ENCODE measurements around the gene GCAT. TPM values are rescaled to one million over a fixed set of nuclear protein-coding genes. Genes with fewer than 3 reads are reported as not detected.

The GCAT gene
- polyA plus RNA-seq, 1 donor (not counting 4 experiments of a cell fraction or from before 2014, with no cell fraction given): 8.4 TPM

DNA sequence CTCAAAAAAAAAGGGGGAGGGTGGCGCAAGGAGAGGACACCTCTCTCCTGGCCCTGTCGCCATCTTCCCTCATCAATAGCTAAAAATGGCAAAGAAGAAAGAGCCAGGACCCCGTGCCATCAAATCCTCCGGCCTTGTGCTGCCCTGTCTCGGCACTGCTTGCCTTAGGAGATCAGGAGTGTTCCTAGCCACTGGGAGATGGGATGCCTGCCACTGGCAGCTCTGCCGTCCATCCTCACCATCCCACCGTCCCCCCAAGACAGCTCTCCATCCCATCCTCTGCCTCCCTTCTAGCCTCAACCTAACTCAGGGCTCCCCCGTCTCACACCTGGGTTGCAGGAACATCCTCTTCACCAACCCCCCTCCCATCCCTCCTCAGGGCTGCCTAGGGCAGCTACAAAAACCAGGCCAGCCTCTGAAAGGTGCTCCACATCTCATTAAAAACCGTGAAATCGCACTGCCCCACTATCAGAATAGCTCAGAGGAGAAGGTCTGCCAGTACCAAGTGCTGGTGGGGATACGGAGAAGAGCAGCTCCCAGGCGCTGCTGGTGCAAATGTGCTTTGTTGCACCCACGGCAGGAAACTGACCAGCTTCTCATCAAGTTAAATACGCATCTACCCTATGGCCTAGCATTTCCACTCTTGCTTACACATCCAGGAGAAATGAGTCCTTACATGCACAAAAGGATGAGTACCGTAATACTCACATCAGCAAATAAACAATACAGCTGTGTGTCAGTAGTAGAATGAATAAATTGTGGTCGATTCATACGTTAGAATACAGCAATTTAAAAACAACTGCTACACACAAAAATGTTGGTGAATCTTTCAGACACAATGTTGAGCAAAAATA, 31.7 kb upstream of the GCAT start:
- peak; percentile 96 for FAIRE-seq
- H3K9me3 ChIP-seq (ENCODE audit: control insufficient read depth, low read depth, low read length): no peaks in the 10 kb centered on the region
- peak overlapping the region; percentile 73 for H3K4me2 ChIP-seq (ENCODE audit: control insufficient read depth, extremely low read depth, insufficient read depth, low read depth, low read length)
- no peak overlapping the region for H2AFZ ChIP-seq (ENCODE audit: control insufficient read depth, low read length)
- H3K36me3 ChIP-seq (ENCODE audit: control insufficient read depth in 2 of 2, extremely low read depth in 1 of 2, insufficient read depth in 2 of 2, low read length in 2 of 2): peaks cover 6 to 27% of the 10 kb centered on the region in 2 experiments
- no peaks in the 10 kb centered on the region for H3K9me1 ChIP-seq (ENCODE audit: control insufficient read depth, extremely low read depth, insufficient read depth, low read length)
- peak overlapping the region; percentile 97 for H3K27ac ChIP-seq (ENCODE audit: control insufficient read depth, insufficient read depth, low read length)
- peaks cover 28% of the 10 kb centered on the region for H3K4me1 ChIP-seq (ENCODE audit: control insufficient read depth, extremely low read depth, insufficient read depth, low read length)
- H3K79me2 ChIP-seq (ENCODE audit: control insufficient read depth, insufficient read depth, low read length): no peaks in the 10 kb centered on the region
- no peaks in the 10 kb centered on the region for H3K27me3 ChIP-seq (ENCODE audit: control insufficient read depth, extremely low read depth, insufficient read depth, low read length)
- no peak for TF ChIP-seq EZH2 (IDR thresholded peaks at IDR 0.05; ENCODE audit: low read length)
- TF ChIP-seq, protein P1, sequence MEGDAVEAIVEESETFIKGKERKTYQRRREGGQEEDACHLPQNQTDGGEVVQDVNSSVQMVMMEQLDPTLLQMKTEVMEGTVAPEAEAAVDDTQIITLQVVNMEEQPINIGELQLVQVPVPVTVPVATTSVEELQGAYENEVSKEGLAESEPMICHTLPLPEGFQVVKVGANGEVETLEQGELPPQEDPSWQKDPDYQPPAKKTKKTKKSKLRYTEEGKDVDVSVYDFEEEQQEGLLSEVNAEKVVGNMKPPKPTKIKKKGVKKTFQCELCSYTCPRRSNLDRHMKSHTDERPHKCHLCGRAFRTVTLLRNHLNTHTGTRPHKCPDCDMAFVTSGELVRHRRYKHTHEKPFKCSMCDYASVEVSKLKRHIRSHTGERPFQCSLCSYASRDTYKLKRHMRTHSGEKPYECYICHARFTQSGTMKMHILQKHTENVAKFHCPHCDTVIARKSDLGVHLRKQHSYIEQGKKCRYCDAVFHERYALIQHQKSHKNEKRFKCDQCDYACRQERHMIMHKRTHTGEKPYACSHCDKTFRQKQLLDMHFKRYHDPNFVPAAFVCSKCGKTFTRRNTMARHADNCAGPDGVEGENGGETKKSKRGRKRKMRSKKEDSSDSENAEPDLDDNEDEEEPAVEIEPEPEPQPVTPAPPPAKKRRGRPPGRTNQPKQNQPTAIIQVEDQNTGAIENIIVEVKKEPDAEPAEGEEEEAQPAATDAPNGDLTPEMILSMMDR (optimal IDR thresholded peaks at IDR 0.05 in 1 of 3, IDR thresholded peaks at IDR 0.05 in 1 of 3, conservative IDR thresholded peaks at IDR 0.05 in 1 of 3; ENCODE audit: extremely low read depth in 1 of 3, insufficient read depth in 2 of 3, low read length in 3 of 3): no peak
- peak overlapping the region; percentile 80 for H3K9ac ChIP-seq (ENCODE audit: control insufficient read depth, extremely low read depth, insufficient read depth, low read length)
- dilution Hi-C loops (cut with MboI; ENCODE audit: extremely low pct_ligation_motif_present, low sequenced_read_pairs): no loop called here
- peak overlapping the region in 1 of 3 experiments; percentile 28 for H3K4me3 ChIP-seq (ENCODE audit: control insufficient read depth in 2 of 3, extremely low read depth in 1 of 3, insufficient read depth in 2 of 3, low read depth in 1 of 3, low read length in 3 of 3)
- DNase-seq (ENCODE audit: low read depth, low spot score): peak; percentile 74
- H4K20me1 ChIP-seq (ENCODE audit: control insufficient read depth, extremely low read depth, insufficient read depth, low read length): no peaks in the 10 kb centered on the region

DNA sequence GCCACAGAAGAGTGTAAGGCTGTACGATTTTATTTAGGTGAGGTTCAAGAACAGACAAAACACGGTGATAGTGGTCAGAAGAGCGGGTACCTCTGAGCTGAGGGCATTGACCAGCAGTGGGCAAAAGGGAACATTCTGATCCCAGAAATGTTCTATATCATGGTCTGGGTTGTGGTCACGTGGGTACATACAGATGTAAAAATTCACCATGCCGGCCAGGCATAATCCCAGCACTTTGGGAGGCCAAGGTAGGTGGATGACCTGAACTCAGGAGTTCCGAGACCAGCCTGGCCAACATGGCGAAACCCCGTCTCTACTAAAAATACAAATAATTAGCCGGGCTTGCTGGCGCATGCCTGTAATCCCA, 31.1 kb upstream of the GCAT start:
- Histone ChIP-seq H3K9ac (ENCODE audit: control insufficient read depth, extremely low read depth, insufficient read depth, low read length) (peak overlapping the region; percentile 80), H3K4me2 (ENCODE audit: control insufficient read depth, extremely low read depth, insufficient read depth, low read depth, low read length) (peak overlapping the region; percentile 73), H3K4me3 (ENCODE audit: control insufficient read depth in 2 of 3, extremely low read depth in 1 of 3, insufficient read depth in 2 of 3, low read depth in 1 of 3, low read length in 3 of 3) (peak overlapping the region in 1 of 3 experiments; percentile 28), H2AFZ (ENCODE audit: control insufficient read depth, low read length) (no peak overlapping the region), H3K36me3 (ENCODE audit: control insufficient read depth in 2 of 2, extremely low read depth in 1 of 2, insufficient read depth in 2 of 2, low read length in 2 of 2) (peaks cover 6 to 23% of the 10 kb centered on the region in 2 experiments), H3K27me3 (ENCODE audit: control insufficient read depth, extremely low read depth, insufficient read depth, low read length) (no peaks in the 10 kb centered on the region), H3K4me1 (ENCODE audit: control insufficient read depth, extremely low read depth, insufficient read depth, low read length) (peaks cover 28% of the 10 kb centered on the region), H4K20me1 (ENCODE audit: control insufficient read depth, extremely low read depth, insufficient read depth, low read length) (no peaks in the 10 kb centered on the region), H3K9me3 (ENCODE audit: control insufficient read depth, low read depth, low read length) (no peaks in the 10 kb centered on the region), H3K79me2 (ENCODE audit: control insufficient read depth, insufficient read depth, low read length) (no peaks in the 10 kb centered on the region), H3K27ac (ENCODE audit: control insufficient read depth, insufficient read depth, low read length) (peak overlapping the region; percentile 97), H3K9me1 (ENCODE audit: control insufficient read depth, extremely low read depth, insufficient read depth, low read length) (no peaks in the 10 kb centered on the region)
- FAIRE-seq: peak; percentile 17
- no peak for TF ChIP-seq EZH2 (IDR thresholded peaks at IDR 0.05; ENCODE audit: low read length)
- TF ChIP-seq, protein P1 (optimal IDR thresholded peaks at IDR 0.05 in 1 of 3, IDR thresholded peaks at IDR 0.05 in 1 of 3, conservative IDR thresholded peaks at IDR 0.05 in 1 of 3; ENCODE audit: extremely low read depth in 1 of 3, insufficient read depth in 2 of 3, low read length in 3 of 3): no peak
- no peak for DNase-seq (ENCODE audit: low read depth, low spot score)
- dilution Hi-C loops (cut with MboI; ENCODE audit: extremely low pct_ligation_motif_present, low sequenced_read_pairs): no loop called here
